SU-DHL-6 (cell line): Measurements from ENCODE around the gene AP5B1.
"Not testable (repeated sequence)": the region's sequence is repeated elsewhere in the genome, so short reads cannot be mapped to it uniquely, and the experiment has no call there.

Source experiments
- H2AFZ ChIP-seq: fragments of 200-600 bp; sonication (generic); 2 replicates; pipeline ENCODE4 v1.6.1; 2014; ENCODE audit warnings: low read depth, mild to moderate bottlenecking, moderate library complexity, mixed read lengths, antibody characterized with exemption, low read length; ENCODE audit not compliant: severe bottlenecking
- H3F3A ChIP-seq: fragments of 200-600 bp; shearing (Covaris generic); 2 replicates; pipeline ENCODE4 v1.6.0; 2016; ENCODE audit warnings: antibody characterized with exemption, mild to moderate bottlenecking; ENCODE audit not compliant: insufficient read depth
- H3K27ac ChIP-seq: fragments of 200-600 bp; sonication (generic); 2 replicates; pipeline ENCODE4 v1.5.1; 2016; ENCODE audit warnings: low read depth, mild to moderate bottlenecking, low read length, moderate library complexity, mixed read lengths
- H3K27me3 ChIP-seq: fragments of 200-600 bp; sonication (generic), shearing (Covaris generic); 2 replicates; pipeline ENCODE4 v1.6.0; 2014; ENCODE audit warnings: mild to moderate bottlenecking, low read length
- H3K36me3 ChIP-seq: fragments of 200-600 bp; sonication (generic); 2 replicates; pipeline ENCODE4 v1.6.1; 2014; ENCODE audit warnings: mild to moderate bottlenecking, low read length, mixed read lengths
- H3K4me2 ChIP-seq: fragments of 300-600, 200-600 bp; shearing (Covaris generic), sonication (generic); 2 replicates; pipeline ENCODE4 v1.6.0; 2014; ENCODE audit warnings: low read length, low read depth, mild to moderate bottlenecking; ENCODE audit not compliant: poor library complexity, severe bottlenecking
- H3K4me3 ChIP-seq: fragments of 200-600 bp; sonication (generic); 2 replicates; pipeline ENCODE4 v1.5.1; 2014; ENCODE audit warnings: antibody characterized with exemption, low read length, mild to moderate bottlenecking, mixed read lengths; ENCODE audit not compliant: insufficient read depth, poor library complexity, severe bottlenecking
- H3K79me2 ChIP-seq: fragments of 200-600 bp; sonication (generic); 2 replicates; pipeline ENCODE4 v1.6.1; 2014; ENCODE audit warnings: mild to moderate bottlenecking, low read length, moderate library complexity; ENCODE audit not compliant: insufficient read depth
- H3K9ac ChIP-seq: fragments of 200-600 bp; sonication (generic); 2 replicates; pipeline ENCODE4 v1.7.0; 2014; ENCODE audit warnings: mild to moderate bottlenecking, low read length
- H3K9me2 ChIP-seq: fragments of 200-600 bp; sonication (generic); replicated peaks from 2 replicates; pipeline ENCODE4 v1.6.1; 2014; ENCODE audit warnings: low read length; ENCODE audit not compliant: insufficient read depth
- H3K9me3 ChIP-seq: fragments of 200-600 bp; sonication (generic); 2 replicates; pipeline ENCODE4 v1.6.1; 2014; ENCODE audit warnings: low read length, mixed read lengths; ENCODE audit not compliant: insufficient read depth
- H4K20me1 ChIP-seq: fragments of 200-600 bp; sonication (generic); 2 replicates; pipeline ENCODE4 v1.6.1; 2014; ENCODE audit warnings: low read depth, mild to moderate bottlenecking, antibody characterized with exemption, low read length, moderate library complexity, mixed read lengths
- CTCF ChIP-seq: fragments of 200-600 bp; sonication (generic); IDR thresholded peaks from one replicate; pipeline ENCODE4 v1.5.1; 2017; ENCODE audit warnings: antibody characterized with exemption, mild to moderate bottlenecking, low read length, moderate library complexity; ENCODE audit not compliant: insufficient read depth, poor library complexity, severe bottlenecking
- EZH2phosphoT487 ChIP-seq: fragments of 200-600 bp; sonication (generic), shearing (Covaris generic); conservative IDR thresholded peaks from 2 replicates; pipeline ENCODE4 v1.6.1; 2018; ENCODE audit warnings: mild to moderate bottlenecking, antibody characterized with exemption, low read length, moderate library complexity, mixed read lengths

AP5B1 gene

GRCh38 chr11:65764434-65764833, 16.3 kb downstream of the AP5B1 start:
- H4K20me1 ChIP-seq: no peaks in the 10 kb centered on the region
- no peaks in the 10 kb centered on the region for H3K27me3 ChIP-seq
- no peaks in the 10 kb centered on the region for H3K79me2 ChIP-seq
- no peaks in the 10 kb centered on the region for H3F3A ChIP-seq
- H3K4me3 ChIP-seq: no peak overlapping the region
- no peak overlapping the region for H2AFZ ChIP-seq
- TF ChIP-seq EZH2phosphoT487 (no peak), CTCF (no peak)
- no peak overlapping the region for H3K4me2 ChIP-seq
- no peaks in the 10 kb centered on the region for H3K9me3 ChIP-seq
- no peaks in the 10 kb centered on the region for H3K36me3 ChIP-seq
- no peak overlapping the region for H3K9ac ChIP-seq
- no peak overlapping the region for H3K27ac ChIP-seq
- H3K9me2 ChIP-seq: no peaks in the 10 kb centered on the region

GRCh38 chr11:65762816-65763215, 18.0 kb downstream of the AP5B1 start:
- not testable (repeated sequence) for H3K4me3 ChIP-seq, H3K36me3 ChIP-seq, H3K27me3 ChIP-seq, H4K20me1 ChIP-seq, H3K9me3 ChIP-seq, H3K4me2 ChIP-seq, H3K9ac ChIP-seq, H2AFZ ChIP-seq, H3K79me2 ChIP-seq, H3F3A ChIP-seq, H3K9me2 ChIP-seq, H3K27ac ChIP-seq

- not testable (repeated sequence) for H4K20me1 ChIP-seq, H3K4me2 ChIP-seq, H3F3A ChIP-seq, H3K9me2 ChIP-seq, H3K27ac ChIP-seq, H3K9me3 ChIP-seq, H3K9ac ChIP-seq, H2AFZ ChIP-seq, H3K27me3 ChIP-seq, H3K79me2 ChIP-seq, H3K36me3 ChIP-seq, H3K4me3 ChIP-seq
Observed at GRCh38 chr11:65762169-65762568, 18.6 kb downstream of the AP5B1 start.

GRCh38 chr11:65745049-65745448, 35.7 kb downstream of the AP5B1 start:
- Histone ChIP-seq H3K27ac (no peak overlapping the region), H3K9ac (no peak overlapping the region), H3K9me3 (no peaks in the 10 kb centered on the region), H3K4me2 (no peak overlapping the region), H3F3A (no peaks in the 10 kb centered on the region), H3K4me3 (no peak overlapping the region), H2AFZ (no peak overlapping the region), H3K27me3 (no peaks in the 10 kb centered on the region), H3K9me2 (no peaks in the 10 kb centered on the region), H3K36me3 (no peaks in the 10 kb centered on the region), H4K20me1 (no peaks in the 10 kb centered on the region), H3K79me2 (no peaks in the 10 kb centered on the region)
- TF ChIP-seq CTCF: no peak
- no peak for TF ChIP-seq EZH2phosphoT487
